ENCODE measurements around the gene FOXRED1.

The FOXRED1 gene

GRCh38 chr11:126311401-126312291 is 42.7 kb downstream of the FOXRED1 start:
- DNase-seq (ENCODE audit: low spot score) = no peak

DNA sequence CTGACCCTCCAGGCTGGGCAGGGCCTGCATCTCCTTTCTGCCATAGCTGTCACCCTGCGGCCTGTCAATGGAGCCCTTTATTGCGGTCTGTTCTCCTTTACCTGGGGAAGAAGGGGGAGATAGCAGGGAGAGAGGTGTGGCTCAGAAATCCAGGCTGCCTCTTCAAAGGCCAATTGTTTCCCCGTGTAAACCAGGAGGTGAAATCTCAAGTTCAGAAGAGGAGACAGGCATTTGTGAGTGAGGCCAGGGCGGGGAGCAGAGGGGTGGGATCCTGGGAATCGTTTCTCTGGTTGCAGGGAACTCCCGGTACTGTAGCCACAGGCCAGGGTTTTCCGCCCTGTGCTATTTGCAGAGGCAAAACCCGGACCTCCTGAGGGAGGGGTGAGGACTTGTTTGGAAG is 44.0 kb downstream of the FOXRED1 start:
- no peak for DNase-seq (ENCODE audit: low spot score)

DNA sequence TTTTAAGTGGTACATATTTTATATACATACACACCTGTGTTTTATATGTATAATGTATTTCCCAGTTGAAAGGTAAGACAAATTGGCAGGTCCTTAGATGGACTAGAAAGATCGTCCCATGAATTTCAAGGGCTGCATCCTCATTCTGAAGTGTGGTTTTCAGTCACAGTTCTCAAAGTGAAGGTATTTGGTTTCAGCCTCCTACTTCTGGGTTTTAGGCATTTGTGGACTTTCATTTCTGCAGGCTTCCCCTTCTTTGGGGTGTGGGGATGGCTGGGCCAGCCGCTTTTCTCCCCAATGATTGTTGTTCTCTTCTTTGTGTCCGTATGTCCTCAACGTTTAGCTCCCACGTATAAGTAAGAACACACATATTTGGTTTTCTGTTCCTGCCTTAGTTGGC is 44.9 kb downstream of the FOXRED1 start:
- no peak for DNase-seq (ENCODE audit: low spot score)

GRCh38 chr11:126317432-126317755 is 48.4 kb downstream of the FOXRED1 start:
- DNase-seq (ENCODE audit: low spot score) = no peak

DNA sequence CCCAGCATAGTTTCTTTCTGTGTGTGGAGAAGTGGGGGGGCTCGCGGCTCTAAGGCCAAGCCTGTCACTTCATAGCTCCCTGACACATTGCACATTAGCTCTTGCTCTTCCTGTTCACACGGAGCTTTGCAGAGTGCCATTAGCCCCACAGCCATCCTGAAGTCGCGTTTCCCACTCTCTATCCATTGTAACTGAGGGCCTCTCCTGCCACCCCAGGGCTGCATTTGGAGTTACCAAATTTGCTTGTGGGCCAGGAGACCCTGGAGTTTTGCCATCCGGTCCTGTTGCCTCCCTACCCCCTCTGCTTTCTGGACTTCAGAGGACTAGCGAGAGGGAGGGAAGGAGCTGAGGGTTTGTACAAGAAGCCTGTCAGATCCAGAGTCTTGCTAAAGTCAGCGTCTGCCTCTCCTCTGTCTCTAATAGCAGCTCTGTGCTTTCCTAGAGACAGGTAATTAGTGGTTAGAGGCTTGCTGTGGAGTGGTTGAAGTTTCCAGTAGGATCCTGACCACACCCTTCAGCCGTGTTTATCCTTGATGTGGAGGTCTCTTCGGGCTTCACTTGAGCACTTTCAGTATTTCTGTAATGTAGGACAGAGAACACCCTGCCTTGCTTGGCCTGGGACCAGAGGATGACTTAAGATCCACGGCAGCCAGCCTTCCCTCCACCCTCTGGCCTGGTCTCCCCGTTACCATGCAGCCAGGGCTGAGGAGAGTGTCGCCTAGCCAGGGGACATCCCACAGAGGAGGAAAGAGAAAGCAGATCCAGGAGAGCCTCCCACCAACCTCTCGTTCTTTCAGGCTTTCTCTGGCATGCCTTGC is 49.0 kb downstream of the FOXRED1 start:
- peak; percentile 69 for DNase-seq (ENCODE audit: low spot score)

DNA sequence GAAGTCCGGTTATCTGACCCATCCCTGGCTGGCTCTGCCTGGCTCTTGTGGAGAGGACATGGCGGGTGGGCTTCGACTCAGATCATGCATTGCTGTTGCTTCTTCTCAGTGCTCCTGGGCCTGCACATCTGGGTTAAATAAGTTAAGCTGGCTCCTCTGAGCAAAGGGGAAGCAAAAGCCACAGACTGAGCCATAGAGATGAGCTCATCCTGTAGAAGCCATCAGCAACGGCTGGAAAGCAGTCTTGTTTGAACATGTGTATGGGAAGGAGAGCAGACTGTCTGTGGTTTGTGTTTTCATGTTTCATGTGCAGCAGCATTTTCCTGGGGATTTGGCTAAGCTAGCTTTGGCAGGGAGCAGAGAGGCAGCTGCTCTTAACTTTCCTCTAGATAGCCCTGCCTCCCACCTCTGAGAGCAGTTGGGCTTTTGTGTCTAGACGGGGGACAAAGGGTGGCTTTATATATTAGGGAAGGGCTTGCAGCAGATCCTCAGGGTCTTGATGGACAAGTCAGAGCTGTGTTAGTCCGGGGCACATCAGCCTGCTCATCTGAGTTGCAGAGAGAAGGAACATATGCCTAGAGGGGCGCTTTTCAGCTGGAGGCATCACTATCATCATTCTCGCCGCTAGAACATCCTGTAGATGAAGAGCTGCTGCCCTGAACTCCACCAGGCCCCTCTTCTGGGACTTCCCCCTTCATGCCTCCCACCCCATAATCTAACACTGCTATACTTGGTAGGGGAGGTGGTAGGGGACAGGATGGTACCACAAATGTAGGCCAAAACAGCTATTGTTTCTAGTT is 49.8 kb downstream of the FOXRED1 start:
- peak; percentile 79 for DNase-seq (ENCODE audit: low spot score)

DNA sequence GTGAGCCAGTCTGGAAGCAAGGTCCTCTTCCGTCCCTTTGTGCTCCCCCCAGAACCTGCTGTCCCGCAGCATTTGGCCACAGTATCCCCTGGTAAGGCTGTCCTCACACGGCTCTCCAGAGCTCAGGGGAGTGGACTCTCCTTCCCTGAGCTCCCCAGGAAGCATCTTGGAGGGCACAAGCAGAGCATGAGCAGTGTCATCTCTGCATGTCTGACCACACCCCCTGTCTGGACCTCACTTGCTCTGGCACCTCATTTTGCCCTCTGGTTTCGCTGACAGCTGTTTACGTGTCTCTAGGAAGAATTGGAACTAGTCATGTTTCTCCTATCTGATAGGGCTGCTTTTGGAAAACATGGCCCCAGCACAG is 50.4 kb downstream of the FOXRED1 start:
- DNase-seq (ENCODE audit: low spot score) = no peak

DNA sequence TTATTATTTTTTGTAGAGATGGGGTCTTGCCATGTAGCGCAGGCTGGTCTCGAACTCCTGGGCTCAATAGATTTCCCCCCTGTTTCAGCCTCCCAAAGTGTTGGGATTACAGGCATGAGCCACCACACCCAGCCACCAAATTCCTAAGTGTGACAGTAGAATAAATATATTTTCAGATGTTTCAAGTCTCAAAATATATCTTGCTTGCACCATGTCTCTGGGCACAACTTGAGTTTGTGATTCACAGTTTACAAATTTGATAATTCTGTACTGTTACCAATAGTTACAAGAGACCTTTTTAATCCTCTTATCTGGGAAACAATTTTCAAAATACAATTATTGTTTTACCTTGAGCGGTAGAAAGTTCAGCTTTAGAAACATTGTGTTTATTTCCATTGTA is 54.0 kb downstream of the FOXRED1 start:
- DNase-seq (ENCODE audit: low spot score) = no peak

GRCh38 chr11:126327281-126328000 is 58.5 kb downstream of the FOXRED1 start:
- DNase-seq (ENCODE audit: low spot score) = no peak

Data from Ammon's horn (tissue), 1 donor.